H1 (cell line): ENCODE results near the gene GPS1. TPM values are rescaled to one million over a fixed set of nuclear protein-coding genes. Genes with fewer than 3 reads are reported as not detected.

Source experiments
- CTCF ChIA-PET: fragments of 300-600 bp; sonication (Branson Sonifier 250); formaldehyde crosslinking; loops from one replicate; lab custom pipeline; 2021; ENCODE audit not compliant: partially characterized antibody; lab: Charles Lee
- POLR2A ChIA-PET: fragments of 300-600 bp; sonication (Branson Sonifier 250); formaldehyde crosslinking; loops from one replicate; lab custom pipeline; 2021; ENCODE audit warnings: inconsistent platforms; ENCODE audit not compliant: partially characterized antibody; lab: Charles Lee
- DNase-seq, 2 experiments: peaks; one replicate each; pipeline versions ENCODE4 v3.0.0 to v3.0.0-alpha.2; 2010 to 2022; ENCODE audit warnings: low spot score in 2 of 2, low read depth in 1 of 2, mixed read lengths in 1 of 2
- FAIRE-seq: peaks from 2 replicates; lab custom pipeline; 2011; peaks lifted over from hg19 to GRCh38; lab: Jason Lieb, UNC
- H2AFZ ChIP-seq: 2 replicates; pipeline ENCODE4 v1.8.1; 2012; ENCODE audit warnings: low read length, inconsistent platforms
- H2AK5ac ChIP-seq: 2 replicates; pipeline ENCODE4 v1.6.1; 2013; ENCODE audit warnings: low read depth, low read length
- H2BK120ac ChIP-seq: replicated peaks from 2 replicates; pipeline ENCODE3; 2013; ENCODE audit warnings: low read depth, low read length, inconsistent platforms
- H2BK12ac ChIP-seq: 2 replicates; pipeline ENCODE4 v1.6.1; 2013; ENCODE audit warnings: low read depth, low read length
- H2BK15ac ChIP-seq: 2 replicates; pipeline ENCODE4 v1.6.1; 2013; ENCODE audit warnings: low read length
- H2BK20ac ChIP-seq: 2 replicates; pipeline ENCODE4 v1.6.1; 2013; ENCODE audit warnings: low read length
- H2BK5ac ChIP-seq: 2 replicates; pipeline ENCODE4 v1.6.1; 2013; ENCODE audit warnings: low read depth, low read length
- H3K14ac ChIP-seq: 2 replicates; pipeline ENCODE4 v1.6.1; 2013; ENCODE audit warnings: inconsistent platforms; ENCODE audit not compliant: insufficient read length
- H3K18ac ChIP-seq: 2 replicates; pipeline ENCODE4 v1.6.1; 2013; ENCODE audit warnings: low read length; ENCODE audit errors: extremely low read depth
- H3K23ac ChIP-seq: 2 replicates; pipeline ENCODE4 v1.6.1; 2013; ENCODE audit warnings: inconsistent platforms; ENCODE audit not compliant: insufficient read length
- H3K23me2 ChIP-seq: 2 replicates; pipeline ENCODE4 v1.6.1; 2013; ENCODE audit warnings: low read depth, low read length
- H3K27ac ChIP-seq: 2 replicates; pipeline ENCODE4 v1.6.1; 2011; ENCODE audit warnings: low read depth, low read length, inconsistent platforms
- H3K27me3 ChIP-seq, 4 experiments: replicated peaks in 1 of 4; 1 replicate in 1 of 4; 2 replicates in 3 of 4; pipeline versions ENCODE4 v1.6.1 to v1.8.1; 2011 to 2013; ENCODE audit warnings: low read length in 3 of 4, mild to moderate bottlenecking in 3 of 4, inconsistent platforms in 2 of 4, mixed read lengths in 2 of 4, moderate library complexity in 1 of 4; ENCODE audit not compliant: control insufficient read depth in 3 of 4, insufficient read depth in 3 of 4; ENCODE audit errors: extremely low read depth in 1 of 4
- H3K36me3 ChIP-seq, 4 experiments: 2 replicates each; pipeline versions ENCODE4 v1.6.1 to v1.8.1; 2011 to 2013; ENCODE audit warnings: mild to moderate bottlenecking in 4 of 4, low read length in 3 of 4, moderate library complexity in 2 of 4, control low read depth in 1 of 4, inconsistent platforms in 1 of 4; ENCODE audit not compliant: insufficient read depth in 4 of 4, control insufficient read depth in 2 of 4
- H3K4ac ChIP-seq: replicated peaks from 2 replicates; pipeline ENCODE3; 2013; ENCODE audit warnings: low read length, low read depth, mixed read lengths, inconsistent platforms; ENCODE audit not compliant: insufficient read length
- H3K4me1 ChIP-seq, 4 experiments: replicated peaks in 1 of 4; 1 replicate in 1 of 4; 2 replicates in 3 of 4; pipeline versions ENCODE4 v1.6.1 to v1.8.1; 2011 to 2013; ENCODE audit warnings: low read length in 3 of 4, inconsistent platforms in 2 of 4, mixed read lengths in 1 of 4; ENCODE audit not compliant: insufficient read depth in 4 of 4, control insufficient read depth in 3 of 4
- H3K4me2 ChIP-seq, 2 experiments: 2 replicates each; pipeline versions ENCODE4 v1.6.1 to v1.8.1; 2011 to 2013; ENCODE audit warnings: low read depth in 2 of 2, low read length in 2 of 2, control low read depth in 1 of 2, inconsistent platforms in 1 of 2, mild to moderate bottlenecking in 1 of 2; ENCODE audit not compliant: insufficient read depth in 1 of 2
- H3K4me3 ChIP-seq, 4 experiments: fragments of 200-600, 300-600 bp in 1 of 4; sonication (generic), shearing (Covaris generic), sonication (Bioruptor Twin) in 1 of 4; 2 replicates each; pipeline versions ENCODE4 v1.5.1 to v1.8.1; 2011 to 2016; ENCODE audit warnings: low read length in 4 of 4, low read depth in 3 of 4, control low read depth in 2 of 4, inconsistent platforms in 2 of 4, mild to moderate bottlenecking in 2 of 4, mixed read lengths in 1 of 4, moderate library complexity in 1 of 4; ENCODE audit not compliant: insufficient read depth in 2 of 4; ENCODE audit errors: extremely low read depth in 1 of 4
- H3K56ac ChIP-seq: replicated peaks from 2 replicates; pipeline ENCODE3; 2013; ENCODE audit warnings: low read depth, mild to moderate bottlenecking, mixed read lengths, low read length, inconsistent platforms; ENCODE audit not compliant: insufficient read length
- H3K79me1 ChIP-seq: 2 replicates; pipeline ENCODE4 v1.6.1; 2013; ENCODE audit warnings: low read depth, low read length, control low read depth
- H3K79me2 ChIP-seq, 2 experiments: 2 replicates each; pipeline versions ENCODE4 v1.6.1 to v1.8.1; 2012 to 2013; ENCODE audit warnings: low read length in 2 of 2, mild to moderate bottlenecking in 2 of 2, inconsistent platforms in 1 of 2; ENCODE audit not compliant: insufficient read depth in 2 of 2, control insufficient read depth in 1 of 2
- H3K9ac ChIP-seq, 4 experiments: replicated peaks in 1 of 4; 1 replicate in 1 of 4; 2 replicates in 3 of 4; pipeline versions ENCODE4 v1.6.1 to v1.8.1; 2011 to 2013; ENCODE audit warnings: low read depth in 3 of 4, low read length in 3 of 4, control low read depth in 2 of 4, mild to moderate bottlenecking in 2 of 4, moderate library complexity in 2 of 4, inconsistent platforms in 1 of 4; ENCODE audit errors: extremely low read depth in 1 of 4
- H3K9me3 ChIP-seq, 2 experiments: 2 replicates each; pipeline versions ENCODE4 v1.6.1 to v1.8.1; 2012 to 2013; ENCODE audit warnings: mild to moderate bottlenecking in 2 of 2, moderate library complexity in 2 of 2, control low read depth in 1 of 2, inconsistent platforms in 1 of 2, low read depth in 1 of 2, low read length in 1 of 2, mixed read lengths in 1 of 2; ENCODE audit not compliant: insufficient read depth in 2 of 2
- H4K20me1 ChIP-seq, 2 experiments: replicated peaks in 1 of 2; 2 replicates each; pipeline versions ENCODE3 to v1.8.1; 2011 to 2013; ENCODE audit warnings: inconsistent platforms in 2 of 2, low read length in 2 of 2, mild to moderate bottlenecking in 1 of 2; ENCODE audit not compliant: insufficient read depth in 2 of 2, control insufficient read depth in 1 of 2
- H4K5ac ChIP-seq: 2 replicates; pipeline ENCODE4 v1.6.1; 2013; ENCODE audit warnings: low read length, low read depth, mixed read lengths, inconsistent platforms; ENCODE audit not compliant: insufficient read length
- H4K8ac ChIP-seq: 2 replicates; pipeline ENCODE4 v1.8.0; 2013; ENCODE audit warnings: mild to moderate bottlenecking, moderate library complexity, low read length, inconsistent platforms; ENCODE audit not compliant: insufficient read depth; ENCODE audit errors: extremely low read depth
- H4K91ac ChIP-seq: replicated peaks from 2 replicates; pipeline ENCODE3; 2013; ENCODE audit warnings: low read length, mixed read lengths, inconsistent platforms; ENCODE audit not compliant: insufficient read length
- ATF2 ChIP-seq: IDR thresholded peaks from 2 replicates; pipeline ENCODE4 v1.6.1; 2012; ENCODE audit warnings: low read length, inconsistent platforms
- BRCA1 ChIP-seq: IDR thresholded peaks from 2 replicates; pipeline ENCODE4 v1.6.1; 2012; ENCODE audit warnings: low read depth, low read length, improper control_type of control experiment
- CHD1 ChIP-seq: IDR thresholded peaks from 2 replicates; pipeline ENCODE4 v1.6.1; 2012; ENCODE audit warnings: low read depth, low read length, improper control_type of control experiment
- HDAC2 ChIP-seq, 2 experiments: fragments of 300-600 bp in 1 of 2; sonication (generic) in 1 of 2; IDR thresholded peaks; 2 replicates each; pipeline ENCODE4 v1.6.1; 2011 to 2012; ENCODE audit warnings: low read depth in 2 of 2, low read length in 2 of 2, mild to moderate bottlenecking in 2 of 2, moderate library complexity in 2 of 2, borderline replicate concordance in 1 of 2, inconsistent platforms in 1 of 2
- JUND ChIP-seq: IDR thresholded peaks from 2 replicates; pipeline ENCODE4 v1.6.1; 2011; ENCODE audit warnings: mild to moderate bottlenecking, improper control_type of control experiment, low read length
- NRF1 ChIP-seq: IDR thresholded peaks from 2 replicates; pipeline ENCODE4 v1.6.1; 2011; ENCODE audit warnings: mild to moderate bottlenecking, low read depth, low read length, improper control_type of control experiment
- POLR2AphosphoS5 ChIP-seq: IDR thresholded peaks from 2 replicates; pipeline ENCODE4 v1.6.1; 2011; ENCODE audit warnings: low read depth, low read length
- RXRA ChIP-seq: IDR thresholded peaks from 2 replicates; pipeline ENCODE4 v1.6.1; 2011; ENCODE audit warnings: low read depth, mild to moderate bottlenecking, low read length, moderate library complexity; ENCODE audit not compliant: insufficient read depth
- SIRT6 ChIP-seq: IDR thresholded peaks from one replicate; pipeline ENCODE4 v1.7.1; 2012; ENCODE audit warnings: low read length, inconsistent platforms
- SIX5 ChIP-seq: IDR thresholded peaks from 2 replicates; pipeline ENCODE4 v1.6.1; 2011; ENCODE audit warnings: mild to moderate bottlenecking, low read depth, low read length
- TAF7 ChIP-seq: optimal IDR thresholded peaks from 2 replicates; pipeline ENCODE3; 2011; ENCODE audit warnings: low read depth, mild to moderate bottlenecking, inconsistent platforms, low read length, moderate library complexity, borderline replicate concordance
- ZNF274 ChIP-seq: IDR thresholded peaks from 2 replicates; pipeline ENCODE4 v1.7.0; 2012; ENCODE audit warnings: low read length, borderline replicate concordance; ENCODE audit errors: extremely low read depth
- WGBS, 2 experiments: shearing (Covaris generic) in 1 of 2; methylation state at CpG; one replicate each; pipeline versions ENCODE4 v1.1.6 to v1.1.7; 2013 to 2015; ENCODE audit warnings: low lambda C conversion rate in 2 of 2, mixed read lengths in 2 of 2, inconsistent platforms in 1 of 2, low coverage in 1 of 2, missing lambda C conversion rate in 1 of 2; ENCODE audit not compliant: insufficient replicate concordance in 2 of 2, insufficient coverage in 1 of 2, insufficient read length in 1 of 2; ENCODE audit errors: extremely low coverage in 1 of 2, missing lambda C conversion rate in 1 of 2; 5-methylcytosine and 5-hydroxymethylcytosine counted together
- polyA plus RNA-seq, 7 experiments: library from polyadenylated mRNA; depleted of rRNA in 3 of 7; stranded (reverse) in 5 of 7; unstranded in 2 of 7; fragments of >200 nt in 5 of 7; fragments of 200-250 nt in 2 of 7; gene quantifications; 1 replicate in 5 of 7; 2 replicates in 1 of 7; 4 replicates in 1 of 7; pipeline versions ENCODE4 v1.2.1 to v1.2.3, GENCODE V29; 2011 to 2013; ENCODE audit warnings: missing spikeins in 2 of 7, mixed read lengths in 2 of 7
- total RNA-seq: library from RNA; stranded (reverse); fragmentation: NEBNext Ultra II Directional; extraction: Animal tissue kit (Norgen Biotek cat#: 25700); gene quantifications from 2 replicates; pipeline ENCODE4 v1.2.1, GENCODE V29; 2021

The GPS1 gene
- total and polyA plus RNA-seq, 2 of the 8 experiments (the other 6 are each of a cell fraction or from before 2014, with no cell fraction given): 153 to 277 TPM

DNA sequence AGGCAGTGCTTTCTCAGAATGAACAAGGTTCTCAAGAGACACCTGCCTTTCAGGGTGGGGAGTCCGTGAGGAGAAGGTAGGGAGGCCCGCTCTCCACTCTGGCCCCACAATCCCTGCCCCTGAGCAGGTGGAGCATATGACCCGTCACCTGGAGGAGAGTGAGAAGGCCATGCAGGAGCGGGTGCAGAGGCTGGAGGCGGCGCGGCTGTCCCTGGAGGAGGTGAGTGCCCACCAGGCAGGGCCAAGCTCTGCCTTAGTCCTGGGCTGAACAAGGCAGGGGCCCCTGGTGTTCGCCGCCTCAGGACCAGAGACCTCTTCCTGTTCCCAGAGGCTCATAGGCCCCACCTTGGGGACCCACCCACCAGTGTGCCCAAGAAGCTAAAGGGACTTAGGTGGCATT is 22.7 kb upstream of the GPS1 start:
- Histone ChIP-seq H3K4me1 (peaks cover 0 to 14% (median 2%) of the 10 kb centered on the region in 4 experiments; a peak in 5 of 7 replicates), H2BK15ac (no peak overlapping the region), H3K79me2 (peaks cover 0 to 2% of the 10 kb centered on the region in 2 experiments; a peak in 1 of 4 replicates), H2BK120ac (no peak overlapping the region), H3K56ac (no peak overlapping the region), H2BK12ac (no peak overlapping the region), H3K9ac (no peak overlapping the region), H4K8ac (no peak overlapping the region), H3K27ac (no peak overlapping the region), H3K79me1 (0 out of 2 replicates have a peak, but pooled peaks cover 3% of the 10 kb centered on the region), H2BK20ac (no peak overlapping the region), H3K4me3 (no peak overlapping the region), H4K20me1 (peaks cover 0 to 15% of the 10 kb centered on the region in 2 experiments)
- no peak for FAIRE-seq
- CTCF ChIA-PET: interaction anchor here (0.5 to 3.1 kb wide), 12 partner anchors 9 to 1519 kb away, joined by 3 to 40 read pairs (median 11); partner anchors contain the start of genes DCXR and MAFG
- no peak for TF ChIP-seq NRF1
- TF ChIP-seq ZNF274: no peak
- no peak for TF ChIP-seq BRCA1
- no peak for TF ChIP-seq SIX5
- no peak for TF ChIP-seq JUND
- no peak for TF ChIP-seq SIRT6
- TF ChIP-seq CHD1: no peak
- TF ChIP-seq POLR2AphosphoS5: no peak
- no peak for TF ChIP-seq ATF2
- TF ChIP-seq HDAC2 (IDR thresholded peaks at IDR 0.05; ENCODE audit: borderline replicate concordance in 1 of 2, low read depth in 2 of 2, low read length in 2 of 2): no peak
- no peak for TF ChIP-seq TAF7
- no peak for TF ChIP-seq RXRA
- TF ChIP-seq, all 59 proteins: peak for 0
- Histone ChIP-seq H3K9me3 (no peaks in the 10 kb centered on the region), H3K27me3 (no peaks in the 10 kb centered on the region), H4K91ac (no peak overlapping the region), H2AK5ac (no peak overlapping the region), H3K23me2 (peaks cover 7% of the 10 kb centered on the region; the same call in 1 of the 2 replicates), H2BK5ac (no peak overlapping the region), H3K14ac (no peak overlapping the region), H4K5ac (no peak overlapping the region), H3K18ac (no peak overlapping the region), H3K36me3 (no peaks in the 10 kb centered on the region; a peak in 2 of 8 replicates), H2AFZ (no peak overlapping the region), H3K4ac (no peak overlapping the region), H3K4me2 (no peak overlapping the region), H3K23ac (no peak overlapping the region)
- 95% methylated on average over 9 of the region's 9 CpGs; no CpG with 5 or more reads in 1 of the 2 experiments for WGBS, 2 experiments
- POLR2A ChIA-PET: interaction anchor here (0.6 to 4.9 kb wide), 4 partner anchors 9 to 54 kb away, joined by 3 to 38 read pairs (median 18); partner anchors contain the start of gene GPS1
- DNase-seq: no peak
